ENCODE data around the gene CABYR. TPM values are rescaled to one million over a fixed set of nuclear protein-coding genes. Genes with fewer than 3 reads are reported as not detected.
A peak's percentile ranks its signal among the peaks of the same experiment; 100 is the strongest.

Gene CABYR
- total RNA-seq, 2 experiments from 2014 or later = 0.46 to 0.83 TPM

DNA sequence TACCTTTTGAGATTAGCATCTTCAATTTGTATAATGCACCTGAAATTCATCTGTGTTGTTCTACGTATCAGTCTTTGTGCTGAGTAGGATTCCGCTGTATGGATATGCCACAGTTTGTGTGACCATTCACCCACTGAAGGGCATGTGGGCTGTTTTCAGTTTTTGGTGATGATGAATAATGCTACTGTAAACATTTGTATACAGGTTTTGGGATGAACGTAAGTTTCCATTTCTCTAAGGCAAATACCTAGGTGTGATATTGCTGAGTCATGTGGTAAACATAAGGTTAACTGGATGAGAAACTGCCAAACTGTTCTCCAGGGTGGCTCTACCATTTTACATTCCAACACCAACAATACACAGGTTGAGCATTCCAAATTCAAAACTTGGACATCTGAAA, 35.1 kb downstream of the CABYR start:
- Mint-ChIP-seq H3K4me3 (no peak overlapping the region), H3K36me3 (ENCODE audit: low read depth) (no peaks in the 10 kb centered on the region), H3K27ac (no peak overlapping the region), H3K9me3 (ENCODE audit: low read depth) (no peaks in the 10 kb centered on the region), H3K27me3 (no peaks in the 10 kb centered on the region), H3K4me1 (peaks cover 4% of the 10 kb centered on the region)
- intact Hi-C loops (cut with DNase I, micrococcal nuclease) = no loop called here
- POLR2A ChIA-PET = no interaction called here
- ATAC-seq (peak; percentile 63), DNase-seq (peak; percentile 24)
- CTCF ChIA-PET = interaction anchor here (0.6 to 6.0 kb wide), 4 partner anchors 13 to 488 kb away, joined by 3 to 76 read pairs (median 4); no protein-coding TSS in a partner anchor

- Mint-ChIP-seq H3K9me3 (ENCODE audit: low read depth) (no peaks in the 10 kb centered on the region), H3K27ac (no peak overlapping the region), H3K4me1 (peaks cover 6% of the 10 kb centered on the region), H3K27me3 (no peaks in the 10 kb centered on the region), H3K4me3 (no peak overlapping the region), H3K36me3 (ENCODE audit: low read depth) (no peaks in the 10 kb centered on the region)
- DNase-seq (peak; percentile 75), ATAC-seq (no peak)
- CTCF ChIA-PET = interaction anchor here (0.6 to 6.0 kb wide), 20 partner anchors 12 to 550 kb away, joined by 3 to 76 read pairs (median 3); partner anchors contain the start of genes CABYR and HRH4
- POLR2A ChIA-PET = no interaction called here
- intact Hi-C loops (cut with DNase I, micrococcal nuclease) = loop anchor here (1.0 to 5.0 kb wide), 3 partner anchors 185 to 312 kb away; no protein-coding TSS in a partner anchor
Measured at GRCh38 chr18:24176727-24177416, 38.0 kb downstream of the CABYR start.

DNA sequence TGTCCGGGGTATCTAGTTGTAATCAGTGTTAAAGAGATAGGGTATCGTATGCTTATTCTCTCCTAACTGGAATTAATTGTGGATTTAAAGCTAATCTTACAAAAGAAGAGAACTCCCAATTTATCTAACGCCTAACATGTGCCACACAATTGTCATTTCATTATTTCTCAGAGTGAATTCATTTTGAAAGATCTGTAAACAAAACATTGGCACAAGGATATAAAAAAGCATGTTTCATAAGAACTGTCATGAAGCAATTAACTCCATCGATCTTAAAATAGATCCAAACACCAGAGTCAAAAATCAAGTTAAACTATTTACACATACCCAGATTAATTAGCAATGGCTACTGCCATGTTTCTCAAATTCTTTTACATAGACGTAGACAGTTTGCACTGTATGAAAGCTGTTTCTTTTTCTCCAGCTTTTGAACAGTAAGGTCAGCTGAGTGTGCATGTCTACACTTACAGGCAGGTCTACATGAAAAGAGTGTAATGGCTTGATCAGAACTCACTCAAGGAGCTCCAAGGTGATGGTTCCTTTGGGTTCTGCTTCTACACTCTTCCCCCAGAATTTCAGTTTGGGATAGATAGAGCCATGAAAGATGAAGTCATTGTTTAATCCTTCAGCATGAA, 38.8 kb downstream of the CABYR start:
- H3K27me3 Mint-ChIP-seq = no peaks in the 10 kb centered on the region
- DNase-seq (no peak), ATAC-seq (no peak)
- H3K4me3 Mint-ChIP-seq = no peak overlapping the region
- no peaks in the 10 kb centered on the region for H3K9me3 Mint-ChIP-seq (ENCODE audit: low read depth)
- H3K36me3 Mint-ChIP-seq (ENCODE audit: low read depth) = no peaks in the 10 kb centered on the region
- ChIA-PET CTCF (interaction anchor here (1.1 to 6.0 kb wide), 8 partner anchors 12 to 311 kb away, joined by 3 to 76 read pairs (median 4); no protein-coding TSS in a partner anchor), POLR2A (no interaction called here)
- peaks cover 6% of the 10 kb centered on the region for H3K4me1 Mint-ChIP-seq
- intact Hi-C loops (cut with DNase I, micrococcal nuclease) = loop anchor here in 1 of 2 experiments (2.0 to 5.0 kb wide), 2 partner anchors 185 to 311 kb away; no protein-coding TSS in a partner anchor
- no peak overlapping the region for H3K27ac Mint-ChIP-seq

DNA sequence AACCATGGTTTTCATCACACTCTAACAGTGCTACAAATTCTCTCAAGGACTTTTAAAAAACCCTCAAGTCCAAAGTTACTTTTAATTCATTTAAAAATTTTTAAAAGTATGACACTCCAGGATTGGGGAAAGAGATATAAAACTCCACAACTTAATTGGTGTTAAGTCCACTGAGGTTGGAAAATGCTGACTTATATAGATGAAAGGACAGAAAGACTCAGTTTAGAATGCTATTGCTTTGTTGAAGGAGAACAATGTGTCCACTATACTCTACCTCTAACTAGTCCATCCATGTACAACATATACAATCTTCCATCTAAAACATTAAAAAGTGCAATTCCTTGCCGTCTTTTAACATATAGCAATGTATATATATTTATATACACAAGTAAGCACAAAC, 41.2 kb downstream of the CABYR start:
- H3K36me3 Mint-ChIP-seq (ENCODE audit: low read depth) = no peaks in the 10 kb centered on the region
- POLR2A ChIA-PET = no interaction called here
- intact Hi-C loops (cut with DNase I, micrococcal nuclease) = no loop called here
- no peak overlapping the region for H3K4me3 Mint-ChIP-seq
- H3K9me3 Mint-ChIP-seq (ENCODE audit: low read depth) = no peaks in the 10 kb centered on the region
- H3K4me1 Mint-ChIP-seq = peaks cover 2% of the 10 kb centered on the region
- H3K27me3 Mint-ChIP-seq = peaks cover 2% of the 10 kb centered on the region
- CTCF ChIA-PET = interaction anchor here (4.8 to 6.0 kb wide), 2 partner anchors 9 to 309 kb away, joined by 40 to 76 read pairs; no protein-coding TSS in a partner anchor
- no peak overlapping the region for H3K27ac Mint-ChIP-seq
- no peak for ATAC-seq
- no peak for DNase-seq

- intact Hi-C loops (cut with DNase I, micrococcal nuclease) = no loop called here
- ATAC-seq (no peak), DNase-seq (no peak)
- no peaks in the 10 kb centered on the region for H3K36me3 Mint-ChIP-seq (ENCODE audit: low read depth)
- no peak overlapping the region for H3K27ac Mint-ChIP-seq
- H3K9me3 Mint-ChIP-seq (ENCODE audit: low read depth) = no peaks in the 10 kb centered on the region
- CTCF ChIA-PET = interaction anchor here (0.7 to 1.6 kb wide), 3 partner anchors 24 to 231 kb away, joined by 3 to 6 read pairs (median 3); no protein-coding TSS in a partner anchor
- POLR2A ChIA-PET = interaction anchor here (0.6 kb wide), 1 partner anchor 304 kb away, joined by 5 read pairs; no protein-coding TSS in a partner anchor
- H3K4me3 Mint-ChIP-seq = no peak overlapping the region
- peaks cover 2% of the 10 kb centered on the region for H3K27me3 Mint-ChIP-seq
- peaks cover 2% of the 10 kb centered on the region for H3K4me1 Mint-ChIP-seq
Measured at GRCh38 chr18:24181806-24182205, 42.9 kb downstream of the CABYR start.

GRCh38 chr18:24185805-24186204, 46.9 kb downstream of the CABYR start:
- peaks cover 2% of the 10 kb centered on the region for H3K4me1 Mint-ChIP-seq

GRCh38 chr18:24187049-24187448, 48.2 kb downstream of the CABYR start:
- CTCF ChIA-PET = interaction anchor here (1.0 to 5.9 kb wide), 3 partner anchors 10 to 302 kb away, joined by 3 to 40 read pairs (median 4); no protein-coding TSS in a partner anchor

More at GRCh38 chr18:24185805-24186204, 46.9 kb downstream of the CABYR start:
- H3K27me3 Mint-ChIP-seq = peaks cover 5% of the 10 kb centered on the region
- no peaks in the 10 kb centered on the region for H3K9me3 Mint-ChIP-seq (ENCODE audit: low read depth)
- H3K27ac Mint-ChIP-seq = no peak overlapping the region
- no peak overlapping the region for H3K4me3 Mint-ChIP-seq
- POLR2A ChIA-PET = interaction anchor here (0.7 kb wide), 1 partner anchor 382 kb away, joined by 3 read pairs; no protein-coding TSS in a partner anchor
- CTCF ChIA-PET = no interaction called here
- H3K36me3 Mint-ChIP-seq (ENCODE audit: low read depth) = no peaks in the 10 kb centered on the region
- ATAC-seq (no peak), DNase-seq (no peak)
- intact Hi-C loops (cut with DNase I, micrococcal nuclease) = no loop called here

DNA sequence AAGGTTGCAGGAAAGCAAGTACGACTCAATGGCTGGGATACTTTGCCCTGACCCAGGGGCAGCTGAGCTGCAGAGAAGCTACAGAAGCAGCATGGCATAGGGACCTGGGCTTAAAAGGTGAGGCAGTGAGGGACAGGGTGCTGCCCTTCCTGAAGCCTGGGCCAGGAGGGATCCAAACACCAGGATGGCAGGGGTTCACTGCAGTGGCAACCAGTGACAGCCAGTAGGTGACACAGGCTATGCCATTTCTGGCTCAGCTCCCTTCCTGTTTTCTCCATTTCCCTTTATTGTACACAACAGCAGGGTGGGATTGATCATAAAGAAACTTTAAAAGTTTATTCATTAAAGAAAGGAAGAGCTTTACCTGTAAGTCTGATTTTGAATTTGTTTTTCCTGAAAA, 48.8 kb downstream of the CABYR start:
- no peak for ATAC-seq
- ChIA-PET CTCF (interaction anchor here (0.6 to 5.9 kb wide), 5 partner anchors 10 to 539 kb away, joined by 3 to 40 read pairs (median 3); no protein-coding TSS in a partner anchor), POLR2A (no interaction called here)
- H3K27me3 Mint-ChIP-seq = peaks cover 7% of the 10 kb centered on the region
- H3K36me3 Mint-ChIP-seq (ENCODE audit: low read depth) = no peaks in the 10 kb centered on the region
- H3K4me3 Mint-ChIP-seq = no peak overlapping the region
- H3K4me1 Mint-ChIP-seq = no peaks in the 10 kb centered on the region
- no peak overlapping the region for H3K27ac Mint-ChIP-seq
- DNase-seq = no peak
- intact Hi-C loops (cut with DNase I, micrococcal nuclease) = no loop called here
- no peaks in the 10 kb centered on the region for H3K9me3 Mint-ChIP-seq (ENCODE audit: low read depth)

More at GRCh38 chr18:24187049-24187448, 48.2 kb downstream of the CABYR start:
- Mint-ChIP-seq H3K36me3 (ENCODE audit: low read depth) (no peaks in the 10 kb centered on the region), H3K4me1 (no peaks in the 10 kb centered on the region), H3K9me3 (ENCODE audit: low read depth) (no peaks in the 10 kb centered on the region), H3K27me3 (peaks cover 5% of the 10 kb centered on the region), H3K4me3 (no peak overlapping the region), H3K27ac (no peak overlapping the region)
- POLR2A ChIA-PET = no interaction called here
- intact Hi-C loops (cut with DNase I, micrococcal nuclease) = no loop called here
- no peak for ATAC-seq
- DNase-seq = no peak

- ATAC-seq (no peak), DNase-seq (no peak)
- CTCF ChIA-PET = interaction anchor here (0.6 to 5.9 kb wide), 5 partner anchors 11 to 539 kb away, joined by 3 to 40 read pairs (median 3); no protein-coding TSS in a partner anchor
- Mint-ChIP-seq H3K4me3 (no peak overlapping the region), H3K36me3 (ENCODE audit: low read depth) (no peaks in the 10 kb centered on the region), H3K27ac (no peak overlapping the region), H3K4me1 (no peaks in the 10 kb centered on the region), H3K9me3 (ENCODE audit: low read depth) (no peaks in the 10 kb centered on the region), H3K27me3 (peaks cover 7% of the 10 kb centered on the region)
- POLR2A ChIA-PET = no interaction called here
- intact Hi-C loops (cut with DNase I, micrococcal nuclease) = no loop called here
Measured at GRCh38 chr18:24188120-24188519, 49.3 kb downstream of the CABYR start.

DNA sequence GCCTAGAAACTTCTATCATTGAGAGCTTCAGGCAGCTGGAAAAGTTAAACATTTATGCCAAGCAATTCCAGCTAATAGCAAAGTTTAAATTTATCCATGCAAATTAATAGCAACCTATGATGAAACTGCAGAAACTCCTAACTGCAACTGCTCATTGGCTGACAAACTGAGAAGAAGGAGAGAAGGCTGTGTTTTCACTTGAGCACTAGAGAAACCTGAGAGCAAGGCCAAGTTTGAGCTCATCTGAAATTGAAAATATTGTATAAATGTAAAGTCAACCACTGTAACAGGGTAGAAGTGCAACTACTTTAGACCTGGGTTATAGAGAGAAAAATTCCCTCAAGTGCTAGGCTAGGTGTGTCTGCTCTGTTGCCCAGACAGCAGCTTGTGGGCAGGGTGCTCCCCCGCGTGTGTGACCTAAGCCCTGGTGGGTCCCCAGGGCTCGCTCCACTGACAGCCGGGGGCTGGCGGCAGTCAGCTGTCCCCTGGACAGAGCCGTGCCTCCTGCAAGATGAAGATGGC, 50.2 kb downstream of the CABYR start:
- Mint-ChIP-seq H3K36me3 (ENCODE audit: low read depth) (no peaks in the 10 kb centered on the region), H3K27ac (no peak overlapping the region), H3K9me3 (ENCODE audit: low read depth) (no peaks in the 10 kb centered on the region), H3K4me1 (no peaks in the 10 kb centered on the region), H3K4me3 (no peak overlapping the region), H3K27me3 (peaks cover 7% of the 10 kb centered on the region)
- CTCF ChIA-PET = interaction anchor here (0.6 to 5.9 kb wide), 4 partner anchors 12 to 1837 kb away, joined by 3 to 40 read pairs (median 4); no protein-coding TSS in a partner anchor
- POLR2A ChIA-PET = no interaction called here
- intact Hi-C loops (cut with DNase I, micrococcal nuclease) = no loop called here
- DNase-seq = no peak
- no peak for ATAC-seq

DNA sequence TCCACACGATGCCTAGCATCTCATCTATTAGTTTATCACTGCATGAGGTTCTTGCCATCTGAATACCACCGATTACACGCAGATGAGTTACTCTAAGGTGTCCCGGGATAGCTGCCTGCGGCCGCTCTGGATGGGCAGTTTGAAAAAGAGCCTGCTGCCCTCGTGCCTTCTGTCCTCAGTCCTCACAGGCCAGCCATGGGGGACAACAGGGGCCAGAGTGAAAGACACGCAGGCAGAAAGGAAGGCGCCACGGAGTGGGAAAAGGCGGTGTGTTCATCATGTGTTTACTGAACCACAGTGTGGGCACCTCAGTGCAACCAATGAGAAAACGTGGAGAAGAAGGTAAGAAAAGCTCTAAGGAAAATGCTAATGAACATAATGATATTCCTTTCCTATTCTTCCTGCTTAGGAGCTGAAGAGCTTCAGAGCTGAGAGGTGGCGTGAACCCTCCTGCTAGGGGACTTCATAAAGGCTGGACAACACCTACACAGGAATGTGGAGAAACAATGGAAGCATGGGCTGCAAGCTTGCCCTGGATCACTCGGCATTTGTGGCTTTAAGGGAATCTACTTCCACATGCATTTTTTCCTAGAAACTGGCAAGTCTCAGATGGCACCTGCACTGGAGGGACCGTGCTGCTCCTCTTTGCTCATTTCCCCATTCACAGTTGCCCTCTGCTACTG, 50.9 kb downstream of the CABYR start:
- Mint-ChIP-seq H3K27me3 (peaks cover 7% of the 10 kb centered on the region), H3K4me1 (no peaks in the 10 kb centered on the region)
- no peak for ATAC-seq

More for the DNA sequence above, 50.9 kb downstream of the CABYR start:
- no peak overlapping the region for H3K4me3 Mint-ChIP-seq
- ChIA-PET POLR2A (no interaction called here), CTCF (interaction anchor here (0.6 to 5.9 kb wide), 3 partner anchors 12 to 1836 kb away, joined by 4 to 40 read pairs (median 5); no protein-coding TSS in a partner anchor)
- no peak for DNase-seq
- no peaks in the 10 kb centered on the region for H3K36me3 Mint-ChIP-seq (ENCODE audit: low read depth)
- intact Hi-C loops (cut with DNase I, micrococcal nuclease) = no loop called here
- H3K27ac Mint-ChIP-seq = no peak overlapping the region
- H3K9me3 Mint-ChIP-seq (ENCODE audit: low read depth) = no peaks in the 10 kb centered on the region

All from activated CD4-positive, alpha-beta T cell treated with anti-CD3 and anti-CD28 coated beads for 36 hours (primary cell).